BLaER1 (cell line): ENCODE measurements around the gene STARD4.

Experiments
- H3K27ac ChIP-seq: shearing (Covaris generic); formaldehyde crosslinking; 2 replicates; pipeline ENCODE4 v1.8.1; 2022
- H3K27me3 ChIP-seq: shearing (Covaris generic); formaldehyde crosslinking; 2 replicates; pipeline ENCODE4 v1.8.1; 2022
- H3K36me3 ChIP-seq: shearing (Covaris generic); formaldehyde crosslinking; 2 replicates; pipeline ENCODE4 v1.8.1; 2022
- H3K4me1 ChIP-seq: shearing (Covaris generic); formaldehyde crosslinking; 2 replicates; pipeline ENCODE4 v1.8.1; 2022
- H3K4me2 ChIP-seq: shearing (Covaris generic); formaldehyde crosslinking; 2 replicates; pipeline ENCODE4 v1.8.1; 2022
- H3K4me3 ChIP-seq: shearing (Covaris generic); formaldehyde crosslinking; 2 replicates; pipeline ENCODE4 v1.8.1; 2022
- H3K9ac ChIP-seq: shearing (Covaris generic); formaldehyde crosslinking; 2 replicates; pipeline ENCODE4 v1.8.1; 2022
- H3K9me3 ChIP-seq: shearing (Covaris generic); formaldehyde crosslinking; 2 replicates; pipeline ENCODE4 v1.8.1; 2022
- H4K20me1 ChIP-seq: shearing (Covaris generic); formaldehyde crosslinking; 2 replicates; pipeline ENCODE4 v1.8.1; 2022
- Cebpa-rat ChIP-seq: shearing (Covaris generic); IDR thresholded peaks from 2 replicates; pipeline ENCODE4 v1.8.1; 2022

Gene STARD4

GRCh38 chr5:111507276-111507675, 5.1 kb downstream of the STARD4 start:
- TF ChIP-seq Cebpa-rat, result no peak
- no peak overlapping the region for H3K9ac ChIP-seq
- H4K20me1 ChIP-seq, result no peaks in the 10 kb centered on the region
- H3K4me2 ChIP-seq, result no peak overlapping the region
- H3K4me1 ChIP-seq, result peaks cover 27% of the 10 kb centered on the region
- no peaks in the 10 kb centered on the region for H3K27me3 ChIP-seq
- H3K27ac ChIP-seq, result no peak overlapping the region
- no peak overlapping the region for H3K4me3 ChIP-seq
- H3K9me3 ChIP-seq, result no peaks in the 10 kb centered on the region
- H3K36me3 ChIP-seq, result peaks cover 23% of the 10 kb centered on the region

GRCh38 chr5:111505096-111505495, 7.2 kb downstream of the STARD4 start:
- Histone ChIP-seq H3K4me3 (no peak overlapping the region), H4K20me1 (no peaks in the 10 kb centered on the region), H3K4me1 (peaks cover 11% of the 10 kb centered on the region), H3K9me3 (no peaks in the 10 kb centered on the region), H3K9ac (no peak overlapping the region), H3K27me3 (no peaks in the 10 kb centered on the region), H3K36me3 (peaks cover 41% of the 10 kb centered on the region), H3K4me2 (no peak overlapping the region), H3K27ac (no peak overlapping the region)
- no peak for TF ChIP-seq Cebpa-rat

- Histone ChIP-seq H3K9ac (no peak overlapping the region), H4K20me1 (no peaks in the 10 kb centered on the region), H3K9me3 (no peaks in the 10 kb centered on the region), H3K4me3 (no peak overlapping the region), H3K27ac (no peak overlapping the region), H3K4me1 (no peaks in the 10 kb centered on the region), H3K36me3 (peaks cover 59% of the 10 kb centered on the region), H3K27me3 (no peaks in the 10 kb centered on the region), H3K4me2 (no peak overlapping the region)
- no peak for TF ChIP-seq Cebpa-rat
Observed at GRCh38 chr5:111502956-111503355, 9.4 kb downstream of the STARD4 start.

GRCh38 chr5:111498346-111498745, 14.0 kb downstream of the STARD4 start:
- no peak overlapping the region for H3K4me3 ChIP-seq
- no peaks in the 10 kb centered on the region for H3K9me3 ChIP-seq
- H4K20me1 ChIP-seq, result no peaks in the 10 kb centered on the region
- no peak overlapping the region for H3K27ac ChIP-seq
- H3K9ac ChIP-seq, result no peak overlapping the region
- H3K4me2 ChIP-seq, result no peak overlapping the region
- H3K36me3 ChIP-seq, result peaks cover 54% of the 10 kb centered on the region
- no peaks in the 10 kb centered on the region for H3K27me3 ChIP-seq
- no peak for TF ChIP-seq Cebpa-rat
- H3K4me1 ChIP-seq, result no peaks in the 10 kb centered on the region

- no peak overlapping the region for H3K27ac ChIP-seq
- no peaks in the 10 kb centered on the region for H4K20me1 ChIP-seq
- peaks cover 33% of the 10 kb centered on the region for H3K36me3 ChIP-seq
Observed at GRCh38 chr5:111495159-111495558, 17.2 kb downstream of the STARD4 start.

GRCh38 chr5:111494355-111494999, 17.9 kb downstream of the STARD4 start:
- H3K9me3 ChIP-seq, result no peaks in the 10 kb centered on the region
- peak overlapping the region; percentile 11; the same call in 1 of the 2 replicates for H3K27ac ChIP-seq
- H3K27me3 ChIP-seq, result no peaks in the 10 kb centered on the region
- H3K4me3 ChIP-seq, result no peak overlapping the region
- H3K4me1 ChIP-seq, result no peaks in the 10 kb centered on the region
- H4K20me1 ChIP-seq, result no peaks in the 10 kb centered on the region
- no peak overlapping the region for H3K9ac ChIP-seq
- no peak overlapping the region for H3K4me2 ChIP-seq
- TF ChIP-seq Cebpa-rat, result no peak
- peaks cover 26% of the 10 kb centered on the region for H3K36me3 ChIP-seq

More at GRCh38 chr5:111495159-111495558, 17.2 kb downstream of the STARD4 start:
- no peak for TF ChIP-seq Cebpa-rat
- Histone ChIP-seq H3K4me1 (no peaks in the 10 kb centered on the region), H3K4me3 (no peak overlapping the region), H3K27me3 (no peaks in the 10 kb centered on the region), H3K4me2 (no peak overlapping the region), H3K9me3 (no peaks in the 10 kb centered on the region), H3K9ac (no peak overlapping the region)

GRCh38 chr5:111493031-111493430, 19.3 kb downstream of the STARD4 start:
- H3K9me3 ChIP-seq, result no peaks in the 10 kb centered on the region
- H3K27me3 ChIP-seq, result no peaks in the 10 kb centered on the region
- no peak overlapping the region for H3K27ac ChIP-seq
- H3K9ac ChIP-seq, result no peak overlapping the region
- H3K4me1 ChIP-seq, result no peaks in the 10 kb centered on the region
- no peak overlapping the region for H3K4me3 ChIP-seq
- no peak for TF ChIP-seq Cebpa-rat
- no peak overlapping the region for H3K4me2 ChIP-seq
- no peaks in the 10 kb centered on the region for H4K20me1 ChIP-seq
- H3K36me3 ChIP-seq, result peaks cover 15% of the 10 kb centered on the region; the same call in 1 of the 2 replicates

GRCh38 chr5:111488353-111488752, 24.0 kb downstream of the STARD4 start:
- TF ChIP-seq Cebpa-rat, result no peak
- no peak overlapping the region for H3K27ac ChIP-seq
- no peaks in the 10 kb centered on the region for H3K36me3 ChIP-seq
- H4K20me1 ChIP-seq, result no peaks in the 10 kb centered on the region
- no peaks in the 10 kb centered on the region for H3K27me3 ChIP-seq
- H3K9ac ChIP-seq, result no peak overlapping the region
- H3K9me3 ChIP-seq, result no peaks in the 10 kb centered on the region
- H3K4me2 ChIP-seq, result no peak overlapping the region
- H3K4me1 ChIP-seq, result no peaks in the 10 kb centered on the region
- H3K4me3 ChIP-seq, result no peak overlapping the region

- H3K4me3 ChIP-seq, result no peak overlapping the region
- no peak overlapping the region for H3K27ac ChIP-seq
- no peak overlapping the region for H3K9ac ChIP-seq
- TF ChIP-seq Cebpa-rat, result no peak
- no peaks in the 10 kb centered on the region for H4K20me1 ChIP-seq
- no peaks in the 10 kb centered on the region for H3K36me3 ChIP-seq
- no peaks in the 10 kb centered on the region for H3K9me3 ChIP-seq
- no peak overlapping the region for H3K4me2 ChIP-seq
- no peaks in the 10 kb centered on the region for H3K4me1 ChIP-seq
- no peaks in the 10 kb centered on the region for H3K27me3 ChIP-seq
Observed at GRCh38 chr5:111486926-111487325, 25.4 kb downstream of the STARD4 start.

GRCh38 chr5:111486055-111486454, 26.3 kb downstream of the STARD4 start:
- Histone ChIP-seq H3K4me3 (no peak overlapping the region), H3K27ac (no peak overlapping the region), H3K36me3 (no peaks in the 10 kb centered on the region), H3K9ac (no peak overlapping the region), H3K4me1 (no peaks in the 10 kb centered on the region), H3K4me2 (no peak overlapping the region), H3K27me3 (no peaks in the 10 kb centered on the region), H4K20me1 (no peaks in the 10 kb centered on the region), H3K9me3 (no peaks in the 10 kb centered on the region)
- TF ChIP-seq Cebpa-rat, result no peak

GRCh38 chr5:111480346-111480745, 32.0 kb downstream of the STARD4 start:
- Histone ChIP-seq H3K4me3 (no peak overlapping the region), H3K4me1 (no peaks in the 10 kb centered on the region), H3K4me2 (peak overlapping the region; percentile 8; the same call in 1 of the 2 replicates), H3K9me3 (no peaks in the 10 kb centered on the region), H3K36me3 (no peaks in the 10 kb centered on the region), H3K27me3 (no peaks in the 10 kb centered on the region), H3K9ac (no peak overlapping the region), H4K20me1 (no peaks in the 10 kb centered on the region), H3K27ac (no peak overlapping the region)
- no peak for TF ChIP-seq Cebpa-rat
